RPMI7951 (cell line): Measurements from ENCODE around the gene PANK2. TPM values are rescaled to one million over a fixed set of nuclear protein-coding genes. Genes with fewer than 3 reads are reported as not detected.
"Not testable (repeated sequence)": the region's sequence is repeated elsewhere in the genome, so short reads cannot be mapped to it uniquely, and the experiment has no call there.

Experiments used
- DNase-seq: peaks from one replicate; pipeline ENCODE4 v3.0.0-alpha.2; 2012; ENCODE audit warnings: low read depth
- total RNA-seq: library from RNA; depleted of rRNA; stranded (reverse); fragments of >200 nt; shearing (Covaris generic); gene quantifications from 2 replicates; pipeline ENCODE4 v1.2.3, GENCODE V29; 2014; rRNA removed

The PANK2 gene
- 60.7 and 79.3 TPM in 2 replicates for total RNA-seq

GRCh38 chr20:3888622-3889488, at the start of gene PANK2:
Gene PANK2, plus strand, starts transcription at chr20:3889387.
- DNase-seq: peak; percentile 100

DNA sequence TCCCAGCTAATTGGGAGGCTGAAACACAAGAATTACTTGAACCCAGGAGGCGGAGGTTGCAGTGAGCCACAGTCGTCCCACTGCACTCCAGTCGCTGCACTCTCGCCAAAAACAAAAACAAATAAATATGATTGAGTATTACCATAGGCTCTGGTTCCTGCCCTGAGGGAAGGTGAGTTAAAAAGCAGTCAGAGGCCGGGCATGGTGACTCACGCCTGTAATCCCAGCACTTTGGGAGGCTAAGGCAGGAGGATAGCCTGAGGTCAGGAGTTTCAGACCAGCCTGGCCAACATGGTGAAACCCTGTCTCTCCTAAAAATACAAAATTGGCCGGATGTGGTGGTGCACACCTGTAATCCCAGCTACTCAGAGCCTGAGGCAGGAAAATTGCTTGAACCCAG, 49.0 kb upstream of the PANK2 start:
- peak; percentile 93 for DNase-seq

DNA sequence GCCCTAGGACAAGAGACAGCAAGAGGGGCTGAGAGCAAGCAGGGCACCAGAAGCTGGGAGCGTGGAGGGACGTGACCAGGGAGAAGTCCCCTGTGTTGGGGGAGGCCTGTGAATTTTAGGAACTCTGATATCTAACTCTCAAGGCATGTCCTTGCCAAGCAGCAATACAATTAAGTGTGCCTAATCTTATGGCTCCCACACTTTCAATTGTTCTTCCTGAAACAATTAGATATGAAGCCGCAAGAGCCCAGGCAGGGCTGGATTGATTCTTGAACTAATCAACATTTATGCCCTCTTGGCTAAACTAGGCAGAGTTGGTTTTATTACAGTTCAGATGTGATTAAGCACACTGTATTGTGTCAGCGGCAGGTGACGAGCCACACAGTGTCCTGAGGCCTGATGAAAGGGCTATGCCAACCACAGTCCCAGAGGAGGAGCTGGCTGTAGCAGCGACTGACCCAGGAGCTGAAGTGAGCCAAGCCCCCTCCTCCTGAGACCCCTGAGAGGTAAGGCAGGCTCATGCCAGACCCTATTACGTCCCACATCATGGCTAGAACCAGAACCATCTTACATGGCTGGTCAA, 46.7 kb upstream of the PANK2 start:
- peak; percentile 23 for DNase-seq

GRCh38 chr20:3843490-3843889, 45.7 kb upstream of the PANK2 start:
- peak; percentile 90 for DNase-seq

DNA sequence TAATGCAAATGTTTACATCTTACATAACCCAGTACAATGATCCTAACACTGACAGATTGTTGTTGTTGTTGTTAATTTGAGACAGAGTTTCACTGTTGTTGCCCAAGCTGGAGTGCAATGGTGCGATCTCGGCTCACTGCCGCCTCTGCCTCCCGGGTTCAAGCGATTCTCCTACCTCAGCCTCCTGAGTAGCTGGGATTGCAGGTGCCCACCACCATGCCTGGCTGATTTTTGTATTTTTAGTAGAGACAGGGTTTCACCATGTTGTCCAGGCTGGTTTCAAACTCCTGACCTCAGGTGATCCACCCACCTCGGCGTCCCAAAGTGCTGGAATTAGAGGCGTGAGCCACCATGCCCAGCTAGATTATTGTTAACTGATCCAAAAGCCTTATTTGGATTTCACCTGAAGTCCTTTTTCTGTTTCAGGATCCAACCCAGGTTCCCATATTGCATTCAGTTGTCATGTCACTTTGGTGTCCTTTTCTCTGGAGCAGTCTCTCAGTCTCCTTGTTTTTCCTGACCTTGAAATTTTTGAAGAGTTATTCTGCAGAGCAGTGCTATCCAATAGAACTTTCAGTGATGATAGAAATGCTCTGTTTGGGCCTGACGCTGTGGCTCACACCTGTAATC, 45.1 kb upstream of the PANK2 start:
- not testable (repeated sequence) for DNase-seq

DNA sequence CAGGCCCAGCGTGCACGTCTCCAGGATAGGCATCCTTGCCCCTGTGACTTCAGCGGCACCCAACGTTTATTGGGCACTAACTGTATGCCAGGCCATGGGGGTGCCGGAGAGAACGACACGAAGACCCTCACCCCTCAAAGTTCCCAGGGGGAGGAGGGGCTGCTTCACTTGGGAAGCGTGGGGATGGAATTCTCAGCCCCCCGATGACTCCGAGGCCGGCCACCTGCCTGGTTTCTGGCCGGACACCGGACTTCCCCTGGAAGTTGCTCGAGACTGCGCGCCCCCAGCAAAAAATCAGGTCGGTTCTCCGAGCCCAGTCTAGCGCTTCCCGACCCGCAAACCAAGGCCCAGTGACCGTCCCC, 42.8 kb upstream of the PANK2 start:
- DNase-seq: no peak

- DNase-seq: peak; percentile 88
Measured at GRCh38 chr20:3846740-3847428, 42.3 kb upstream of the PANK2 start, which contains the start of gene MAVS. Gene MAVS, plus strand, starts transcription at chr20:3846834. Its CDS starts 7,791 bp downstream, at chr20:3854625.

GRCh38 chr20:3847429-3847940, 41.7 kb upstream of the PANK2 start:
- no peak for DNase-seq

- DNase-seq: no peak
Measured at GRCh38 chr20:3848565-3848964, 40.6 kb upstream of the PANK2 start.

DNA sequence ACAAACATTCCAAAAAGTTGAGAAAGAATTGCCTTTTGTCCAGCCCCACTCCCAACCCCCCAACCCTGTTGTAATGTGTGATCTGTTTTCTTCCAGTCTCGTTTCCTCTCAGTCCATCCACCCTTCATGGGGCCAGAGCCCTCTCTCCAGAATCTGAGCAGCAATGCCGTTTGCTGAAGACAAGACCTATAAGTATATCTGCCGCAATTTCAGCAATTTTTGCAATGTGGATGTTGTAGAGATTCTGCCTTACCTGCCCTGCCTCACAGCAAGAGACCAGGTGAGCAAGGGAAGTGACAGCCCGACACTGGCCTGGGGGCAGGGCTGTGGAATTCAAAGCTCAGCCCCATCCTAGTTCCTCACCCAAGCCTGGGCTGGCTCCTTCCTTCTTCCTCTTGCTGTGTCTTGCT, 34.7 kb upstream of the PANK2 start:
- no peak for DNase-seq

DNA sequence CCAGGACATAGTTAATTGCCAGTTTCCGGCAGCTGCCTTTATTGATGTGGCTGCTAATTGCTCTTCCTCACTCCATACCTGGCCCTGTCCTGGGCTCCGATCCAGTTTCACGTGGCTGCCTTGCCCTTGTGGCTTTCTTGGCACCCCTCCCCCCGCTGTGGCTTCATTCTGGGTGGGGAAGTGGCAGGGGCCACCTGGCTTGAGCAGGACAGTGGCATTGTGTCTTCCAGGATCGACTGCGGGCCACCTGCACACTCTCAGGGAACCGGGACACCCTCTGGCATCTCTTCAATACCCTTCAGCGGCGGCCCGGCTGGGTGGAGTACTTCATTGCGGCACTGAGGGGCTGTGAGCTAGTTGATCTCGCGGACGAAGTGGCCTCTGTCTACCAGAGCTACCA, 31.8 kb upstream of the PANK2 start:
- no peak for DNase-seq

GRCh38 chr20:3858689-3859088, 30.5 kb upstream of the PANK2 start:
- DNase-seq: no peak

DNA sequence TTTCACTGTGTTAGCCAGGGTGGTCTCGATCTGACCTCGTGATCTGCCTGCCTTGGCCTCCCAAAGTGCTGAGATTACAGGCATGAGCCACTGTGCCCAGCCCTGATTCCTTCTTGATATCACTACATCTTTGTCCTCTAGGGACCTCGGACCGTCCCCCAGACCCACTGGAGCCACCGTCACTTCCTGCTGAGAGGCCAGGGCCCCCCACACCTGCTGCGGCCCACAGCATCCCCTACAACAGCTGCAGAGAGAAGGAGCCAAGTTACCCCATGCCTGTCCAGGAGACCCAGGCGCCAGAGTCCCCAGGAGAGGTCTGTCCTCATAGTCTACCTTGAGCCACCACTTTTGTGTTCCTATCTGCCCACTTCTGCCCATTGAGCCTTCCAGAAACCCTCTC, 28.0 kb upstream of the PANK2 start:
- DNase-seq: no peak

- DNase-seq: no peak
Measured at GRCh38 chr20:3862333-3862732, 26.9 kb upstream of the PANK2 start.

DNA sequence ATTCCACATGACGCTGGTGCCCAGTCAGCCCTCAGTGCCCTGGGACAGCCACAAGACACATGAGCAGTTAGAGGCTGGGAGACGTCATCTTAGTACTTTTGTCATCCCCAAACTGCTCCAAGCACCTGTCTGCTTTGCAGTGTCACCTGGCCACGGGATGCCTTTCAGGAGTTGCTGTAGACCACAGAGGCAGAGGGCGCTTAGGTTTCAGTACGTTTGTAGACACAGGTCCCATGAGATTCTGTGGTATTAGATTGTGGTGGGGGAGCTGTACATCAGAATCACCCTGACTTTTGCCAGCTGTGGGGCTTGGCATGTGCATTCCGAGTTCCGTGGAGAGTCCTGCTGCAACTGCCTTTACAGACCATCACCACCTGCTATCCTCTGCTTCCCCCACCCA, 25.9 kb upstream of the PANK2 start:
- no peak for DNase-seq

DNA sequence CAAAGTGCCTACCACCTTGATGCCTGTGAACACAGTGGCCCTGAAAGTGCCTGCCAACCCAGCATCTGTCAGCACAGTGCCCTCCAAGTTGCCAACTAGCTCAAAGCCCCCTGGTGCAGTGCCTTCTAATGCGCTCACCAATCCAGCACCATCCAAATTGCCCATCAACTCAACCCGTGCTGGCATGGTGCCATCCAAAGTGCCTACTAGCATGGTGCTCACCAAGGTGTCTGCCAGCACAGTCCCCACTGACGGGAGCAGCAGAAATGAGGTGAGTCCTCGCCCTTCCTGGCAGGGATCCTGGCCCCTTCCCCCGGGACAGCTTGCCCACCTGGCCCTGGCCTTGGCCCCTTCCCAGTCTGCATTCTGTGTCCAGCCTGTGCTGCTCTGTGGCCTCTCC, 24.7 kb upstream of the PANK2 start:
- DNase-seq: no peak

- no peak for DNase-seq
Measured at GRCh38 chr20:3865152-3865886, 23.9 kb upstream of the PANK2 start.

DNA sequence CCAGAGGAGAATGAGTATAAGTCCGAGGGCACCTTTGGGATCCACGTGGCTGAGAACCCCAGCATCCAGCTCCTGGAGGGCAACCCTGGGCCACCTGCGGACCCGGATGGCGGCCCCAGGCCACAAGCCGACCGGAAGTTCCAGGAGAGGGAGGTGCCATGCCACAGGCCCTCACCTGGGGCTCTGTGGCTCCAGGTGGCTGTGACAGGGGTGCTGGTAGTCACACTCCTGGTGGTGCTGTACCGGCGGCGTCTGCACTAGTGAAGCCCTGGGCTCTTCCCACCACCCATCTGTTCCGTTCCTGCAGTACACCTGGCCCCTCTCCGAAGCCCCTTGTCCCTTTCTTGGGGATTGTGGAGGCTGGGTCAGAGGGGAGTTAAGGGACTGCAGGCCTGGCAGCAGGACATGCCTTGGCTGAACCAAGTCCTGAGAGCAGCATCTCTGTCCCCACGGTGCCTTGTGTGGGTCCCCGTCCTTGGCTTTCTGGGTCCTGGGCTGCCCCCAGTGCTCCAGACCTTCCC, 23.2 kb upstream of the PANK2 start:
- no peak for DNase-seq

GRCh38 chr20:3866464-3866863, 22.7 kb upstream of the PANK2 start:
- DNase-seq: no peak

DNA sequence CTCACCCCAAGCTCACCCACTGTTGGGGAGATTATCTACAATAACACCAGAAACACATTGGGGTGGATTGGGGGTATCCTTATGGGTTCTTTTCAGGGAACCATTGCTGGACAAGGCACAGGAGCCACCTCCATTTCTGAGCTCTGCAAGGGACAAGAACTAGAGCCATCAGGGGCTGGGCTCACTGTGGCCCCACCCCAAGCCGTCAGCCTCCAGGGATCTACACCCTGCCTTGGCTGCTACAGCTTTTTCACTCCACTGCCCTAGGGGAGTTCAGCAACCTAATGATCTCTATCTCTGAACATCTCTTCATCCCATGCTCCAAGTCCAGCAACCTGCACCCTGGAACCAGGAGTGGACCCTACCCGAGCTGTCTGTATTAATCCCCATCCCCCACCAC, 21.4 kb upstream of the PANK2 start:
- no peak for DNase-seq
